ENCODE data around the gene SMIM35.

DNA sequence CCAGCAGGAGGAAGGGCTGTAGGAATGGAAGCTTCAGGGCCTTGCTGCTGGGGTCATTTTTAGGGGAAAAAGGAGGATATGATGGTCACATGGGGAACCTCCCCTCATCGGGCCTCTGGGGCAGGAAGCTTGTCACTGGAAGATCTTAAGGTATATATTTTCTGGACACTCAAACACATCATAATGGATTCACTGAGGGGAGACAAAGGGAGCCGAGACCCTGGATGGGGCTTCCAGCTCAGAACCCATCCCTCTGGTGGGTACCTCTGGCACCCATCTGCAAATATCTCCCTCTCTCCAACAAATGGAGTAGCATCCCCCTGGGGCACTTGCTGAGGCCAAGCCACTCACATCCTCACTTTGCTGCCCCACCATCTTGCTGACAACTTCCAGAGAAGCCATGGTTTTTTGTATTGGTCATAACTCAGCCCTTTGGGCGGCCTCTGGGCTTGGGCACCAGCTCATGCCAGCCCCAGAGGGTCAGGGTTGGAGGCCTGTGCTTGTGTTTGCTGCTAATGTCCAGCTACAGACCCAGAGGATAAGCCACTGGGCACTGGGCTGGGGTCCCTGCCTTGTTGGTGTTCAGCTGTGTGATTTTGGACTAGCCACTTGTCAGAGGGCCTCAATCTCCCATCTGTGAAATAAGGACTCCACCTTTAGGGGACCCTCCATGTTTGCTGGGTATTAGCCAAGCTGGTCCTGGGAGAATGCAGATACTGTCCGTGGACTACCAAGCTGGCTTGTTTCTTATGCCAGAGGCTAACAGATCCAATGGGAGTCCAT lies 86.5 kb downstream of the SMIM35 start:
- TF ChIP-seq, protein P1, sequence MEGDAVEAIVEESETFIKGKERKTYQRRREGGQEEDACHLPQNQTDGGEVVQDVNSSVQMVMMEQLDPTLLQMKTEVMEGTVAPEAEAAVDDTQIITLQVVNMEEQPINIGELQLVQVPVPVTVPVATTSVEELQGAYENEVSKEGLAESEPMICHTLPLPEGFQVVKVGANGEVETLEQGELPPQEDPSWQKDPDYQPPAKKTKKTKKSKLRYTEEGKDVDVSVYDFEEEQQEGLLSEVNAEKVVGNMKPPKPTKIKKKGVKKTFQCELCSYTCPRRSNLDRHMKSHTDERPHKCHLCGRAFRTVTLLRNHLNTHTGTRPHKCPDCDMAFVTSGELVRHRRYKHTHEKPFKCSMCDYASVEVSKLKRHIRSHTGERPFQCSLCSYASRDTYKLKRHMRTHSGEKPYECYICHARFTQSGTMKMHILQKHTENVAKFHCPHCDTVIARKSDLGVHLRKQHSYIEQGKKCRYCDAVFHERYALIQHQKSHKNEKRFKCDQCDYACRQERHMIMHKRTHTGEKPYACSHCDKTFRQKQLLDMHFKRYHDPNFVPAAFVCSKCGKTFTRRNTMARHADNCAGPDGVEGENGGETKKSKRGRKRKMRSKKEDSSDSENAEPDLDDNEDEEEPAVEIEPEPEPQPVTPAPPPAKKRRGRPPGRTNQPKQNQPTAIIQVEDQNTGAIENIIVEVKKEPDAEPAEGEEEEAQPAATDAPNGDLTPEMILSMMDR (IDR thresholded peaks at IDR 0.05), result no peak
- TF ChIP-seq POLR2A (IDR thresholded peaks at IDR 0.05) (no peak), EP300 (IDR thresholded peaks at IDR 0.05) (no peak)
